GM12873 (cell line): Measurements from ENCODE around the gene KNDC1.

Source experiments
- TF ChIP-seq, protein P1 (sequence below): IDR thresholded peaks from 2 replicates; pipeline ENCODE4 v1.5.1; 2012; ENCODE audit warnings: low read depth, mild to moderate bottlenecking, moderate library complexity, low read length, control low read depth; ENCODE audit not compliant: insufficient read depth; ENCODE audit errors: missing control alignments

The KNDC1 gene

DNA sequence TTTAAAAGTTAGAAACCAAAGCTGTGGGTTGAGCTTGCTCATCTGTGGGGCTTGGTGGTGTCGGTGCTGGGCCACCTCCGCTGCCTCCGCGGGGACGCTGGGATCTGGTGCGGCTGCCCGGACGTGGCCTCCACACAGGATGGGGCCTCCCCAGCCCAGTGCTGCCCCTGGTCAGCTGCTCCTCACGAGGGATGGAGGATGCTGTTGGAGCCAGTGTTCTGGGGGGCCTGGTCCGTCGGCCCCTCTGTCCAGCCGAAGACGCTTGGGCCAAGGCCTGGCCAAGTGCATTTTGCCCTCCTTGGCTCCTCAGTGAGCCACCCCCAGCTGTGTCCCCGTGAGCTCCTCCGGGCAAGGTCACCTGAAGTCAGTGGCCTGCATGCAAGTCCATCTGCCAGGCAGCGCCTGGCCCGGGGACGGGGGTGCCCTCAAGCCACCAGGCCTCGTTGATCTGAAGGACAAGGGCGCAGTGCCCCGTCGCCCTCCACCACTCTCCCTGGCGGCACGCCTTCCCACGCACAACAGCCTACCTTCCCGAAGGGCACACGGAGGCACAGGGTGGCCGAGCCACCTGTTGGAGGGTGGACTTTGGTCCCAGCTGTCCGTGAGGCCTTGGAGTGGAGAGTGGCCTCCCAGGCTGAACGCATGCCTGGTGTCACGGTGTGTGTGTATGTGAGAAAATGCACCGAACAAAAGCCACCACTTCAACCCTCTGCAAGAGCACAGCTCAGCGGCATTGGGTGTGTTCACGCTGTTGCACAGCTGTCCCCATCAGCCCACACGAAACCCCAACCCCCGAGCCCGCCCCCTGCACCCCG lies 27.3 kb downstream of the KNDC1 start:
- TF ChIP-seq, protein P1, sequence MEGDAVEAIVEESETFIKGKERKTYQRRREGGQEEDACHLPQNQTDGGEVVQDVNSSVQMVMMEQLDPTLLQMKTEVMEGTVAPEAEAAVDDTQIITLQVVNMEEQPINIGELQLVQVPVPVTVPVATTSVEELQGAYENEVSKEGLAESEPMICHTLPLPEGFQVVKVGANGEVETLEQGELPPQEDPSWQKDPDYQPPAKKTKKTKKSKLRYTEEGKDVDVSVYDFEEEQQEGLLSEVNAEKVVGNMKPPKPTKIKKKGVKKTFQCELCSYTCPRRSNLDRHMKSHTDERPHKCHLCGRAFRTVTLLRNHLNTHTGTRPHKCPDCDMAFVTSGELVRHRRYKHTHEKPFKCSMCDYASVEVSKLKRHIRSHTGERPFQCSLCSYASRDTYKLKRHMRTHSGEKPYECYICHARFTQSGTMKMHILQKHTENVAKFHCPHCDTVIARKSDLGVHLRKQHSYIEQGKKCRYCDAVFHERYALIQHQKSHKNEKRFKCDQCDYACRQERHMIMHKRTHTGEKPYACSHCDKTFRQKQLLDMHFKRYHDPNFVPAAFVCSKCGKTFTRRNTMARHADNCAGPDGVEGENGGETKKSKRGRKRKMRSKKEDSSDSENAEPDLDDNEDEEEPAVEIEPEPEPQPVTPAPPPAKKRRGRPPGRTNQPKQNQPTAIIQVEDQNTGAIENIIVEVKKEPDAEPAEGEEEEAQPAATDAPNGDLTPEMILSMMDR, result no peak

DNA sequence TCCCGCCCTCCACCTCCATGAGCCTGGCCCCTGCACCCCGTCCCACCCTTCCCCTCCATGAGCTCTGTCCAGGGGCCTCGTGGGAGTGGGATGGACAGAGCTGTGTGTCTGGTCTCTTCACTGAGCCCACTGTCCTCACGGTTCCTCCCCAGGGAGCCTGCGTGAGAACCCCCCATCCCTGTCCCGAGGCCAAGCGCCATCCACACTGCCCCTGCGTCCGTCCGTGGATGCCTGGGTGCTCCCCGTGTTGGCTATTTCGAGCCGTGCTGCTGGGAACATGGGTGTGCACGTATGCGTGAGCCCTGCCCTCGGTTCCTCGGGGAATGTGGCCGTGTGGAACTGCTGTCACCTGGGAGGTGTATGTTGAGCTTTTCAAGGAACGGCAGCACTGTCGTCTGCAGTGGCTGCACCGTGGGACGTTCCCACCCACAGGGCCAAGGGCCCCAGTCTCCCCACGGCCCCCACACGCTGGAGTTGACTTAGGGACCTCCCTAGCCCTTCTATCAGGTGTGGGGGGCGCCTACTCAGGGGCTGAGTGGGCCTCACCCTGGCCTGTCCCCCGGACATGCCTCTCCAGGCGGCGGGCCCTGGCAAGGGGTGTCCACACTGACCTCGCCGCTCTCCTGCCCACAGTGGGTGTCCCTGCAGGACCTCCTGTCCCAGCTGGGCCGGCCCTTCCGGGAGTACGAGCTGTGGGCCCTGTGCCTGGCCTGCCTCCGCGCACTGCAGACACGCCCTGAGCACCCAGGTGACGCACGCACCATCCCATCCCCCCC lies 28.1 kb downstream of the KNDC1 start:
- TF ChIP-seq, protein P1, result no peak

GRCh38 chr10:133189256-133189655 lies 29.2 kb downstream of the KNDC1 start:
- TF ChIP-seq, protein P1, result no peak

GRCh38 chr10:133189726-133190125 lies 29.7 kb downstream of the KNDC1 start:
- TF ChIP-seq, protein P1, result no peak

GRCh38 chr10:133190225-133190624 lies 30.2 kb downstream of the KNDC1 start:
- TF ChIP-seq, protein P1, result no peak

- TF ChIP-seq, protein P1, result no peak
Measured at GRCh38 chr10:133191651-133192050, 31.6 kb downstream of the KNDC1 start.

DNA sequence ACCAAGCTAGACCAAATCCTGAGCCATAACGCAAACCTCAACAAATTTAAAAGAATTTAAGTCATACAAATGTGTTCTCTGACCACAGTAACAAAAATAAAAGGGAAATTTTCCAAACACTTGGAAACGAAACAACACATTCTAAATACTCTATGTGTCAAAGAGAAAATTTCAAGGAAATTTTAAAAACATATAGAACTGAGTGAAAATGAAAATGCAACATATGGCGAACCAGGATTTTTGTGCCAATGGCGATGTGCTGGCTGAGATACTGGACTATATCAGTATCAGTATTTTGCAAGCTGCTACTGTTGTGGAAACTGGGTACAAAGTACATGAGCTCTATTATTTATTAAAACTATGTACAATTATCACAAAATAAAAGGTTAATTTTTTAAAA lies 34.1 kb downstream of the KNDC1 start:
- TF ChIP-seq, protein P1, result no peak
